Ascending aorta (tissue), 2 donors: Measurements from ENCODE around the gene SUPV3L1. TPM values are rescaled to one million over a fixed set of nuclear protein-coding genes. Genes with fewer than 3 reads are reported as not detected.

Experiments
- DNase-seq, 2 donors: peaks; one replicate each; pipeline ENCODE4 v3.0.0-alpha.2; 2019; ENCODE audit warnings: low spot score in 2 of 2
- H3K27ac ChIP-seq, 2 donors: fragments of 200-600 bp; sonication (generic); one replicate each; pipeline ENCODE4 v1.5.1; 2016 to 2017; ENCODE audit warnings: mild to moderate bottlenecking in 1 of 2
- H3K27me3 ChIP-seq: fragments of 200-600 bp; sonication (generic); one replicate; pipeline ENCODE4 v1.5.1; 2017
- H3K36me3 ChIP-seq, 2 donors: fragments of 200-600 bp; sonication (generic); one replicate each; pipeline ENCODE4 v1.5.1; 2016
- H3K4me1 ChIP-seq, 2 donors: fragments of 200-600 bp; sonication (generic); one replicate each; pipeline ENCODE4 v1.5.1; 2016 to 2017; ENCODE audit warnings: mild to moderate bottlenecking in 1 of 2
- H3K4me3 ChIP-seq, 2 donors: fragments of 200-600 bp; sonication (generic); one replicate each; pipeline ENCODE4 v1.5.1; 2016 to 2017; ENCODE audit warnings: mild to moderate bottlenecking in 1 of 2
- H3K9me3 ChIP-seq, 2 donors: fragments of 200-600 bp; sonication (generic); one replicate each; pipeline ENCODE4 v1.5.1; 2016
- CTCF ChIP-seq, 3 experiments: fragments of 200-600 bp in 2 of 3; fragments of 450-650 bp in 1 of 3; sonication (generic) in 2 of 3; IDR thresholded peaks; one replicate each; pipeline ENCODE4 v1.5.1; 2016 to 2019; ENCODE audit warnings: antibody characterized with exemption in 3 of 3, mild to moderate bottlenecking in 1 of 3, moderate library complexity in 1 of 3
- intact Hi-C: fragments of 100-400 bp; cut with DNase I; formaldehyde crosslinking; loops from one replicate; pipeline ENCODE4 v1.15.1; 2023
- total RNA-seq: library from RNA; depleted of rRNA; stranded (reverse); fragments of >200 nt; gene quantifications from one replicate; pipeline ENCODE4 v1.1.0, GENCODE V29; 2016

The SUPV3L1 gene
- total RNA-seq, 1 donor from 2014 or later = 4.6 TPM

- TF ChIP-seq CTCF (IDR thresholded peaks at IDR 0.05) = no peak
- H3K27ac ChIP-seq = no peak overlapping the region
- intact Hi-C loops = no loop called here
Observed at GRCh38 chr10:69145329-69145728, 34.7 kb upstream of the SUPV3L1 start.

GRCh38 chr10:69145864-69146263 lies 34.2 kb upstream of the SUPV3L1 start:
- Histone ChIP-seq H3K27me3 (no peaks in the 10 kb centered on the region), H3K9me3 (no peaks in the 10 kb centered on the region), H3K4me3 (no peak overlapping the region), H3K27ac (no peak overlapping the region), H3K36me3 (no peaks in the 10 kb centered on the region), H3K4me1 (no peaks in the 10 kb centered on the region)
- intact Hi-C loops = no loop called here
- no peak for TF ChIP-seq CTCF (IDR thresholded peaks at IDR 0.05)
- no peak for DNase-seq

More at GRCh38 chr10:69145329-69145728, 34.7 kb upstream of the SUPV3L1 start:
- H3K27me3 ChIP-seq = no peaks in the 10 kb centered on the region
- H3K4me1 ChIP-seq = no peaks in the 10 kb centered on the region
- H3K4me3 ChIP-seq = no peak overlapping the region
- DNase-seq = no peak
- no peaks in the 10 kb centered on the region for H3K36me3 ChIP-seq
- H3K9me3 ChIP-seq = no peaks in the 10 kb centered on the region

- Histone ChIP-seq H3K27me3 (no peaks in the 10 kb centered on the region), H3K4me3 (no peak overlapping the region), H3K4me1 (no peaks in the 10 kb centered on the region), H3K27ac (no peak overlapping the region), H3K9me3 (no peaks in the 10 kb centered on the region), H3K36me3 (no peaks in the 10 kb centered on the region)
- TF ChIP-seq CTCF (IDR thresholded peaks at IDR 0.05) = no peak
- no peak for DNase-seq
- intact Hi-C loops = no loop called here
Observed at GRCh38 chr10:69146759-69147158, 33.3 kb upstream of the SUPV3L1 start.

- no peak for TF ChIP-seq CTCF (IDR thresholded peaks at IDR 0.05)
- intact Hi-C loops = no loop called here
- H3K36me3 ChIP-seq = no peaks in the 10 kb centered on the region
- no peaks in the 10 kb centered on the region for H3K27me3 ChIP-seq
- no peak overlapping the region for H3K4me3 ChIP-seq
- no peaks in the 10 kb centered on the region for H3K9me3 ChIP-seq
- H3K27ac ChIP-seq = no peak overlapping the region
- no peaks in the 10 kb centered on the region for H3K4me1 ChIP-seq
- DNase-seq = no peak
Observed at GRCh38 chr10:69151984-69152383, 28.1 kb upstream of the SUPV3L1 start.

- Histone ChIP-seq H3K36me3 (peaks cover 2 to 11% of the 10 kb centered on the region in 2 donors), H3K4me3 (no peak overlapping the region), H3K9me3 (no peaks in the 10 kb centered on the region), H3K27me3 (no peaks in the 10 kb centered on the region), H3K27ac (no peak overlapping the region), H3K4me1 (no peaks in the 10 kb centered on the region)
- no peak for DNase-seq
- intact Hi-C loops = no loop called here
- TF ChIP-seq CTCF (IDR thresholded peaks at IDR 0.05) = no peak
Observed at GRCh38 chr10:69153227-69153626, 26.8 kb upstream of the SUPV3L1 start.

- peaks cover 19 to 57% of the 10 kb centered on the region in 2 donors for H3K36me3 ChIP-seq
- H3K27ac ChIP-seq = no peak overlapping the region
- TF ChIP-seq CTCF (IDR thresholded peaks at IDR 0.05) = no peak
- no peaks in the 10 kb centered on the region for H3K4me1 ChIP-seq
- intact Hi-C loops = no loop called here
- no peak for DNase-seq
- no peaks in the 10 kb centered on the region for H3K9me3 ChIP-seq
- H3K4me3 ChIP-seq = no peak overlapping the region
- no peaks in the 10 kb centered on the region for H3K27me3 ChIP-seq
Observed at GRCh38 chr10:69160809-69161241, 19.2 kb upstream of the SUPV3L1 start.
